SIG-M5 treated with dmso at 0.1 percent for 504 hours (cell line): ENCODE data around the gene VPS33B.

ENCODE experiments used
- DNase-seq: peaks from one replicate; lab custom pipeline; 2025; ENCODE audit not compliant: unreplicated experiment; lab: John Stamatoyannopoulos, UW

The VPS33B gene

GRCh38 chr15:90952901-90953677 lies 69.3 kb downstream of the VPS33B start:
- DNase-seq: no peak

DNA sequence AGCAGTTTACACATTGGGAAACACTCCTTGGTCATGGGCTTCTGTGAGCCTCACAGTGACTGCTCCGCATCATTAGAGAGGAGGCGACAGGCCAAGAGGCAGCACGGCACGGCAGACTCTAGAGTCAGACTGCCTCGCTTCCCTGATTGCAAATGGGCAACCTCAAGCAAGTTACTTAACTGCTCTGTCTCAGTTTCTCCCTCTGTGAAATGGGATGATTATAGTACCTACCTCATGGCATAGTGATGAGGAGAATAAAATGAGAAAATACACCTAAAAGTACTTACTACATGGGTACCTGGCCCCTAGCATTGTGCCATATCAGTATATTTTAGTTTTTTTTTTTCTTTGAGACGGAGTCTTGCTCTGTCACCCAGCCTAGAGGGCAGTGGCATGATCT lies 71.7 kb downstream of the VPS33B start:
- no peak for DNase-seq

DNA sequence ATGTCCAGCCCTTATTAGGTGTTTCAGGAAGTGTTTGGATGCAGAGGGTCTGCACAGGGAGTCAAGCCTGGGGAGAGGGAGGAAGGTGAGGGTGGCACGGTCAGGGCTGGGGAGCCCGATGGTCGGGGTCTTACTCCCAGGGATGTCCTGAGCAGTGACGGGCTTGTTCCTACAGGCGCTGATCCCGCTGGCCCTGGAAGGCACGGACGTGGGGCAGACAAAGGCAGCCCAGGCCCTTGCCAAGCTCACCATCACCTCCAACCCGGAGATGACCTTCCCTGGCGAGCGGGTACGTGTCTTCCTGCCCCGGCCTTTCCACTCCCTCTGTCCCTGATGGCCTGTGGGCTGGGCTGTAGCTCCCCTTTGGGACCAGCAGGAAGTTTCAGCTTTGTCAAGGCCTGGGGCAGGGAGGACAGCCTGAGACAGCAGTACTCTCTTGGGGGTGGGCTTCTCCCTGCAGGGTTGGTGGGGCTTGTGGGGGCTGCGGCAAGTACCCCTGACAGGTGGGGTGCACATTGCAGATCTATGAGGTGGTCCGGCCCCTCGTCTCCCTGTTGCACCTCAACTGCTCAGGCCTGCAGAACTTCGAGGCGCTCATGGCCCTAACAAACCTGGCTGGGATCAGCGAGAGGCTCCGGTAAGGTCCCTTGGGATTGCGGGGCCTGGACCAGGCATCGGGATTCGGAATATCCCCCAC lies 72.3 kb downstream of the VPS33B start:
- DNase-seq: no peak
